Lung (tissue), 12 donors: ENCODE measurements around the gene NIF3L1. TPM values are rescaled to one million over a fixed set of nuclear protein-coding genes. Genes with fewer than 3 reads are reported as not detected.

Experiments
- ATAC-seq: fragments of 200-7000 bp; cut with Tn5 transposase; one replicate; pipeline ENCODE4 v1.9.1; 2020; ENCODE audit warnings: moderate number of reproducible peaks; ENCODE audit not compliant: insufficient read depth, low FRiP score
- DNase-seq, 3 donors: peaks; one replicate each; pipeline ENCODE4 v3.0.0-alpha.2; 2013 to 2017
- H3K27ac ChIP-seq, 2 donors: one replicate each; pipeline ENCODE4 v1.5.1; 2013; ENCODE audit warnings: mild to moderate bottlenecking in 2 of 2, moderate library complexity in 2 of 2, control low read depth in 1 of 2, inconsistent platforms in 1 of 2, low read depth in 1 of 2, low read length in 1 of 2
- H3K27me3 ChIP-seq, 3 donors: one replicate each; pipeline ENCODE4 v1.5.1; 2013; ENCODE audit warnings: low read length in 2 of 3; ENCODE audit not compliant: control insufficient read depth in 3 of 3, insufficient read depth in 3 of 3
- H3K36me3 ChIP-seq, 4 donors: one replicate each; pipeline ENCODE4 v1.5.1; 2013; ENCODE audit warnings: low read length in 4 of 4, mild to moderate bottlenecking in 1 of 4, moderate library complexity in 1 of 4; ENCODE audit not compliant: control insufficient read depth in 4 of 4, insufficient read depth in 4 of 4
- H3K4me1 ChIP-seq, 5 donors: one replicate each; pipeline ENCODE4 v1.5.1; 2013; ENCODE audit warnings: low read length in 5 of 5, mild to moderate bottlenecking in 2 of 5, moderate library complexity in 1 of 5; ENCODE audit not compliant: control insufficient read depth in 5 of 5, insufficient read depth in 5 of 5
- H3K4me3 ChIP-seq: one replicate; pipeline ENCODE4 v1.5.1; 2013; ENCODE audit warnings: mild to moderate bottlenecking, control low read depth, moderate library complexity
- H3K9ac ChIP-seq, 2 donors: one replicate each; pipeline ENCODE4 v1.5.1; 2013; ENCODE audit warnings: low read length in 2 of 2, control low read depth in 1 of 2; ENCODE audit not compliant: insufficient read depth in 1 of 2
- H3K9me3 ChIP-seq, 4 donors: one replicate each; pipeline ENCODE4 v1.5.1; 2013; ENCODE audit warnings: low read length in 3 of 4, mild to moderate bottlenecking in 1 of 4, moderate library complexity in 1 of 4; ENCODE audit not compliant: control insufficient read depth in 4 of 4, insufficient read depth in 3 of 4
- WGBS, 2 donors: extraction: QIAGEN DNeasy Blood & Tissue Kit; methylation state at CpG; one replicate each; pipeline ENCODE4 v1.1.7; 2013; 5-methylcytosine and 5-hydroxymethylcytosine counted together
- polyA plus RNA-seq, 2 donors: library from polyadenylated mRNA; stranded (reverse); fragments of 200-250 nt; gene quantifications; one replicate each; pipeline ENCODE4 v1.2.1, GENCODE V29; 2013
- total RNA-seq, 2 donors: library from RNA; depleted of rRNA in 1 of 2; stranded (reverse); fragments of >200 nt in 1 of 2; gene quantifications; one replicate each; pipeline ENCODE4 v1.2.1, GENCODE V29; 2014 to 2021
- TF ChIP-seq, protein P1 (sequence below): IDR thresholded peaks from 2 replicates; pipeline ENCODE4 v1.5.1; 2012; ENCODE audit warnings: mild to moderate bottlenecking; ENCODE audit errors: control extremely low read depth, extremely low read depth
- donor health status: control.
- donor health status: control.
- donor health status: Bipolar disorder and iron deficiency.
- donor health status: healthy.
- donor health status: DM: yes; HTN: yes; CAD: no.

Gene NIF3L1
- total and polyA plus RNA-seq, 4 donors: 15.8 to 23.5 (median 23.0) TPM

- H3K27ac ChIP-seq: no peak overlapping the region
- no peak overlapping the region for H3K4me3 ChIP-seq
- H3K36me3 ChIP-seq: peaks cover 16 to 38% (median 28%) of the 10 kb centered on the region in 4 donors
- WGBS, 2 donors: 95 to 97% methylated on average over 1 of the region's 1 CpG
- H3K27me3 ChIP-seq: no peaks in the 10 kb centered on the region
- DNase-seq (no peak), ATAC-seq (no peak)
- H3K9ac ChIP-seq: no peak overlapping the region
- H3K9me3 ChIP-seq: no peaks in the 10 kb centered on the region
- TF ChIP-seq, protein P1, sequence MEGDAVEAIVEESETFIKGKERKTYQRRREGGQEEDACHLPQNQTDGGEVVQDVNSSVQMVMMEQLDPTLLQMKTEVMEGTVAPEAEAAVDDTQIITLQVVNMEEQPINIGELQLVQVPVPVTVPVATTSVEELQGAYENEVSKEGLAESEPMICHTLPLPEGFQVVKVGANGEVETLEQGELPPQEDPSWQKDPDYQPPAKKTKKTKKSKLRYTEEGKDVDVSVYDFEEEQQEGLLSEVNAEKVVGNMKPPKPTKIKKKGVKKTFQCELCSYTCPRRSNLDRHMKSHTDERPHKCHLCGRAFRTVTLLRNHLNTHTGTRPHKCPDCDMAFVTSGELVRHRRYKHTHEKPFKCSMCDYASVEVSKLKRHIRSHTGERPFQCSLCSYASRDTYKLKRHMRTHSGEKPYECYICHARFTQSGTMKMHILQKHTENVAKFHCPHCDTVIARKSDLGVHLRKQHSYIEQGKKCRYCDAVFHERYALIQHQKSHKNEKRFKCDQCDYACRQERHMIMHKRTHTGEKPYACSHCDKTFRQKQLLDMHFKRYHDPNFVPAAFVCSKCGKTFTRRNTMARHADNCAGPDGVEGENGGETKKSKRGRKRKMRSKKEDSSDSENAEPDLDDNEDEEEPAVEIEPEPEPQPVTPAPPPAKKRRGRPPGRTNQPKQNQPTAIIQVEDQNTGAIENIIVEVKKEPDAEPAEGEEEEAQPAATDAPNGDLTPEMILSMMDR: no peak
- no peaks in the 10 kb centered on the region for H3K4me1 ChIP-seq
Observed at GRCh38 chr2:200939832-200940231, 50.7 kb downstream of the NIF3L1 start.

DNA sequence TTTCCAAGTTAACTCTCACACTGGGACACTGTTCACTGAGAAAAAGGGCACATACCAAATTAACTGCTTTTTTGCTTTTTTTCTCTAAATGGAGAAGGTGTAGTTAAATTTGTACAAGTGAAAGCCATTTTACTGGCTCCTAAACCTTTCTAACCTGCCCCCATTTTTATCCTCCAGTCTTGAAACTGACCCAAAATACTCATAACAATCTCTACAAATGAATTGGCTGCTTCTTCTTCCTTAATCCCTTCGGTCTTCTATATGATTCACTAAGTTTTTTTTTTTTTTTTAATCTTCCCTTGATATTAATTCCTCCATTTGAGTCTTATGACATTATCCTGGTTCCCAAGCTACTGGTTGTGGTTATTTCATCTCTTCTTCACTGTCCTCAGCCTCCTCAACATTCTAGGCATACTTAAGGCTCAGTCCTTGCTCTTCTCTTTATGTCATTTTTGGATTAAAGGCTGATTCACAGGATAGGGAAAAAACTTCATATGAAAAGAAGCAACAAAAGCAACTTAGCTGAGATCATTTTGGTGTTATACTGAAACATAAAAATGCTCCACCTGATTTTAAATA lies 54.4 kb downstream of the NIF3L1 start:
- no peaks in the 10 kb centered on the region for H3K9me3 ChIP-seq
- H3K27ac ChIP-seq: no peak overlapping the region
- H3K4me3 ChIP-seq: no peak overlapping the region
- H3K9ac ChIP-seq: no peak overlapping the region
- no peaks in the 10 kb centered on the region for H3K27me3 ChIP-seq
- no peak for ATAC-seq
- TF ChIP-seq, protein P1: no peak
- DNase-seq: no peak
- H3K4me1 ChIP-seq: no peaks in the 10 kb centered on the region
- peaks cover 10 to 32% (median 21%) of the 10 kb centered on the region in 4 donors for H3K36me3 ChIP-seq
- 81 to 87% methylated on average over 1 of the region's 1 CpG for WGBS, 2 donors

GRCh38 chr2:200944467-200945394 lies 55.6 kb downstream of the NIF3L1 start:
- no peak overlapping the region for H3K9ac ChIP-seq
- ATAC-seq: no peak
- no peak for DNase-seq
- 93 to 95% methylated on average over 12 of the region's 12 CpGs for WGBS, 2 donors
- no peaks in the 10 kb centered on the region for H3K9me3 ChIP-seq
- TF ChIP-seq, protein P1: no peak
- H3K4me3 ChIP-seq: no peak overlapping the region
- no peak overlapping the region for H3K27ac ChIP-seq
- H3K36me3 ChIP-seq: peaks cover 13 to 39% (median 21%) of the 10 kb centered on the region in 4 donors
- H3K27me3 ChIP-seq: no peaks in the 10 kb centered on the region
- H3K4me1 ChIP-seq: no peaks in the 10 kb centered on the region
